DMS 273 (cell line): ENCODE data around the gene MROH8.
A peak's percentile ranks its signal among the peaks of the same experiment; 100 is the strongest.
"Not testable (repeated sequence)": the region's sequence is repeated elsewhere in the genome, so short reads cannot be mapped to it uniquely, and the experiment has no call there.

Experiments used
- DNase-seq: peaks from one replicate; lab custom pipeline; 2025; ENCODE audit not compliant: unreplicated experiment; lab: John Stamatoyannopoulos, UW

The MROH8 gene

GRCh38 chr20:37158248-37158647 is 21.1 kb downstream of the MROH8 start:
- no peak for DNase-seq

- no peak for DNase-seq
These were observed 23.4 kb downstream of the MROH8 start for GRCh38 chr20:37155987-37156386.

DNA sequence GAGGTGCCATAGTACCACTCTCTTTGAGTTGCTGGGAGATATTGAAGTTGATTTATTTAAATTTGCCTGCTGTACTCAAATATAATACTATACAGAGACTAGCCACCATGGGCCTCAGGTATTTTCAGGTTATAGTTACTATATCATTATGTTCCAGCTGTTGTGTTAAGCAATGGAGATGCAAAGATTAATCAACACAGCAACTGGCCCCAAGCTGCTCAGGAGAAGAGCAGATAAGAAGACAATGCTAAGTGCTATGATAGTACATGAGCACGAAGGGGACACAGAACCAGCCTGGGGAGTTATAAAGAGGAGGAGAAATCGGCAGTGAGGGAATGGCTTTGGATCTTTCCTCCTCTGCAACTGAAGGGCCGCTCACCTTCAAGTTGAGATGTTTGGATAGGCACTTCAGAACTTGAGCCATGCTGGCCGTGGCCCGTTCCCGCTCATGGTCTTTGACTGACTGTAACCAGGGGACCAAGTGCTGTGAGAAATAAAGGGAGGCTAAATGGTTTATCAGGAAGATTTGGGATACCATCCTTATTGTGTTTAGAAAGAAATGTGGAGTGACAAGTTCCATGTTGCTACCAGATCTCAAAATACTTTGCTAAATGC is 24.6 kb downstream of the MROH8 start:
- DNase-seq: no peak

DNA sequence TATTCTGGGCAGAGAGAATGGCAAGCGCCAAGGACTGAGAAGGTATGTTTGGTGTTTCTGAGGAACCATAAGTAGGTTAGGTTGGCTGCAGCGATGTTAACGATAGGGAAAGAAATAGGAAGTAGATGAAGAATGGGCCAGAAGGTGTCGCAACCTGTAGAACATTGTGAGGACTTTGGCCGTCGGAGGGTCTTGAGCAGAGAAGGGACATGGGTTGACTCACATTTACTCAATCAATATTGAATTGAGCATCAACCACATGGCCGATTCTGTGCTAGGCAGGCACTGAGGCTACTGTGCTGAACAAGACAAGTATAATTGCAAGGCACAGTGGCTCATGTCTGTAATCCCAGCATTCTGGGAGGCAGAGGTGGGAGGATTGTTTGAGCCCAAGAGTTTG is 27.1 kb downstream of the MROH8 start:
- no peak for DNase-seq

- no peak for DNase-seq
These were observed 27.8 kb downstream of the MROH8 start for GRCh38 chr20:37151529-37151928.

- DNase-seq: not testable (repeated sequence)
These were observed 28.5 kb downstream of the MROH8 start for GRCh38 chr20:37150864-37151263.

DNA sequence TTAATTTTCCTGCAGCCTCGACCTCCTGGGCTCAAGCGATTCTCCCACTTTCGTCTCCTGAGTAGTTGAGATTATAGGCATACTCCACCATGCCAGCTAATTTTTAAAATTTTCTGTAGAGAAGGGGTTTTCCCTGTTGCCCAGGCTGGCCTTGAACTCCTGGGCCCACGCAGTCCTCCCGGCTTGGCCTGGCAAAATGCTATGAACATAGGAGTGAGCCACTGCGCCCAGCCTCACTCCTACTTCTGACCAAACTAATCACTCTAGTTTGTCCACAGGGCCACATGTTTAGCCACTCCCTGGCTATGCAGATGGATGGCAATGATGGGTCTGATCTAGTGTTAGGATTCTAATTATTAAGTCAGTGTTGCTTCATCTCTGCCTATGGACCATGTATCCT is 32.1 kb downstream of the MROH8 start:
- no peak for DNase-seq

DNA sequence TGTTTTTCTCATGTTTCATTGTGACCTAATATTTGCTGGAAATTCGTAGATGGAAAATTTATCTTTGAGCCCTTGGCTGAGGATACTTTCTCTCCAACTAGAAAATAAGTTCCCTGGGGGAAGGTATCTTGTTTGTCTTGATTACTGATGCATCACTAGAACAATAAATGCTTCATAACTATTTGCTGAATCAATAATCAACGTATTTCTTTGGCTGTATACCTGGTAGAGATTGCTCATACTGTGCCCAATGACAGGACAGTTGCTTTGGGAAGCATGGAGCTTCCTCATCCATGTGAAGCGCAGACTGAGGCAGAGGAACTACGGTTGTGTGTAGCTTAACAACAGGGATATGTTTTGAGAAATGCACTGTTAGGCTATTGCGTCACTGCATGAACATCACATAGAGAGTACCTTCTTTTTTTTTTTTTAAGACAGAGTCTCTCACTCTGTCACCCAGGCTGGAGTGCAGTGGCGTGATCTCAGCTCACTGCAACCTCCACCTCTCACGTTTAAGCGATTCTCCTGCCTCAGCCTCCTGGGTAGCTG is 34.4 kb downstream of the MROH8 start:
- no peak for DNase-seq

GRCh38 chr20:37142708-37143107 is 36.6 kb downstream of the MROH8 start:
- DNase-seq: no peak

DNA sequence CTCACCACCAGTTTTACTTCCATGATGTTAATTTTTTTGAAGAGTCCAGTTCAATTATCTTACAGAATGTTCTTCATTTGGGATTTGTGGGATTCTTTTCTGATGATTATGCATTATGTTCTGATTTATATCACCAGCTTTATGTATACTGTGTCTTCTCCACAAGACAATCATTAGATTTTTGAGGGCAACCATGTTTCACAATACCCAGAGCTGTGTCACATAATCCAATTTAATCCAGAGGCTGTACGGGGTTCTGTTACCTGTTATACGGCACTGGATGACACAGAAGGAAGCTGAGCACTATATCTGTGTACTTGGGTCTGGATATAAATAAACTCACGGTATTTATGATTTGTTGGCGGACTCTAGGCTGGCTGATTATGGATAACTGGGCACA is 41.8 kb downstream of the MROH8 start:
- DNase-seq: no peak

GRCh38 chr20:37133952-37134351 is 45.4 kb downstream of the MROH8 start:
- DNase-seq: no peak

- DNase-seq: no peak
These were observed 47.9 kb downstream of the MROH8 start for GRCh38 chr20:37131486-37131885.

- no peak for DNase-seq
These were observed 50.5 kb downstream of the MROH8 start for GRCh38 chr20:37128803-37129202.

DNA sequence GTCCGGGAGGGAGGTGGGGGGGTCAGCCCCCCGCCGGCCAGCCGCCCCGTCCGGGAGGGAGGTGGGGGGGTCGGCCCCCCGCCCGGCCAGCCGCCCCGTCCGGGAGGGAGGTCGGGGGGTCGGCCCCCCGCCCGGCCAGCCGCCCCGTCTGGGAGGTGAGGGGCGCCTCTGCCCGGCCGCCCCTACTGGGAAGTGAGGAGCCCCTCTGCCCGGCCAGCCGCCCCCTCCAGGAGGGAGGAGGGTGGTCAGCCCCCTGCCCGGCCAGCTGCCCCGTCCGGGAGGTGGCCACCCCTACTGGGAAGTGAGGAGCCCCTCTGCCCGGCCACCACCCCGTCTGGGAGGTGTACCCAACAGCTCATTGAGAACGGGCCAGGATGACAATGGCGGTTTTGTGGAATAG is 53.1 kb downstream of the MROH8 start:
- DNase-seq: not testable (repeated sequence)

GRCh38 chr20:37123441-37123840 is 55.9 kb downstream of the MROH8 start:
- no peak for DNase-seq

- no peak for DNase-seq
These were observed 58.9 kb downstream of the MROH8 start for GRCh38 chr20:37120497-37120896.

GRCh38 chr20:37119356-37120036 is 59.9 kb downstream of the MROH8 start:
- no peak for DNase-seq

GRCh38 chr20:37114012-37114411 is 65.3 kb downstream of the MROH8 start:
- DNase-seq: no peak

- DNase-seq: no peak
These were observed 67.4 kb downstream of the MROH8 start for GRCh38 chr20:37111926-37112455.

DNA sequence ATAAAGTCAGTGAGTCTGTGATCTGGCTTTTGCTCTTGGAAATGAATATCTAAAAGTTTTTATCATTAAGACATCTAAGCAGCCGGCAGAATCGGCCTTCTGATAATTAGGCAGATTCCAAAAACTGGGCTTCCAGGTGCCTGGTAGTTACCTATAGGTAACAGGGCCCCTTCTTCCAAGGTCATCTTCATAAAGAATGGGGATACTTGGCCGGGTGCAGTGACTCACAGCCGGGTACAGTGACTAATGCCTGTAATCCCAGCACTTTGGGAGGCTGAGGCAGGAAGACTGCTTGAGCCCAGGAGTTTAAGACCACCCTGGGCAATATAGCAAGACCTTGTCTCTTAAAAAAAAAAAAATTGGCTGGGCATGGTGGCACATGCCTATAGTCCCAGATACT is 70.7 kb downstream of the MROH8 start:
- no peak for DNase-seq

GRCh38 chr20:37102571-37102970 is 76.8 kb downstream of the MROH8 start:
- peak; percentile 49 for DNase-seq

GRCh38 chr20:37096415-37097041 is 82.8 kb downstream of the MROH8 start:
- DNase-seq: peak; percentile 45
